HG03103 (cell line): ENCODE results near the gene SLC8A2.

Source experiments
- ATAC-seq: cut with Tn5 transposase; IDR thresholded peaks from one replicate; pipeline ENCODE4 v1.9.1; 2021; ENCODE audit warnings: low read depth; ENCODE audit not compliant: unreplicated experiment

The SLC8A2 gene

DNA sequence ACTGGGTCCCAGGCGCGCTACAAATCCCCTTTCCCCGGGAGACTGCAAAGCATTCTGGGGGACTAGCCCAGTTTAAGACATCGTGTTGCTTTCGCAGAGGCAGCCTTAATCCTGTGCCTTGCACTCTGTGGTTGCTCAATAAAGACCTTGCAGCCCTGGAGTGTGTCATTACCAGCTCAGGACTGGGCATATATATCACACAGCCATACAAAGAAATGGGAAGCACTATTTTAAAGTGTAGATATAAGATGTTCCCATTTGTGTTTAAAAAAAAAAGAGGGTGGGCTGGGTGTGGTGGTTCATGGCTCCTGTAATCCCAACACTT is 32.1 kb upstream of the SLC8A2 start:
- no peak for ATAC-seq

- ATAC-seq, result no peak
Observed at GRCh38 chr19:47503130-47503825, 31.6 kb upstream of the SLC8A2 start.

DNA sequence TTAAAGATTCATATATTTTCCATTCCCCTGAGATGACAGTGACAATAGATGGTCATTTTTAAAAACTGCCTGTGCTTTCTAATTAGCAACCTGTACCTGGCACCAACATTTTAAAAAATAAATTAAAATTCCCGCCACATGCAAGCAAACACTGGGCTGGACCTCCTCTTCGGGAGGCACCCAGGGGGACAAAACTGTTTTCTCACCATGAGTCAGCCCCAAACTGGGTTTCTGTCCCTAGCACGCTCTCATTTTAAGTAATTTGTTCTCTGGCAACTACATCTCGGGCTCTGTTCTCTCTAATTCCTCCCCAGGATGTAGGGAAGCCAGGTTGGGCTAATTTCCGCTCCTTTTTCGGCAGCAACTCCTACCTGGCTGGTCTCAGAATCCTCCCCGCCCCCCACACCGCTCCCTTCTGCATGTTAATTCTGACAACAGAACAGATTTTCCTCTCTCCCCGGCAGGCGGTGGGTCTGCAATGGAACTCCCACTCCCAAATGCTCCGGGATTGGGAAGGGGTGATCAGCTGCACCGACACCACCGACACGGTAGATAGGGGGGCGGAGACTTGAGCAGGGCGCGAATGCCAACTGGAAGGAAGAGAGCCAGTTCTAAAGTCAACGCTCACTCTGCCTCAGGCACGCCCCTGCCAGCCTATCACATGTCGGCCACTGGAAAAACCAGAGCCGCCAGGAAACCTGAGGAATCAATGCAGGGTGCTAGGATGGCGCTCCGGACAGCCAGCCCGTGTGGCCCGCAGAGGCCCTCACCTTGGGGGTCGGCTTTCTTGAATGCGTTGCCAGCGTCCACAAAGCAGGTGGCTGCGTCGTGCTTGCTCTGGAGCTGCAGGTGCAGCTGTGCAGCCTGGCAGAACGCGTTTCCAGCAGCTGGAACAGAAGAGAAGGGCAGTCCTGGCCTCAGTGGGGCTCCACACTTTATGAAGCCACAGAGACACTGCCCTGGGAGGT is 28.5 kb upstream of the SLC8A2 start:
- no peak for ATAC-seq

DNA sequence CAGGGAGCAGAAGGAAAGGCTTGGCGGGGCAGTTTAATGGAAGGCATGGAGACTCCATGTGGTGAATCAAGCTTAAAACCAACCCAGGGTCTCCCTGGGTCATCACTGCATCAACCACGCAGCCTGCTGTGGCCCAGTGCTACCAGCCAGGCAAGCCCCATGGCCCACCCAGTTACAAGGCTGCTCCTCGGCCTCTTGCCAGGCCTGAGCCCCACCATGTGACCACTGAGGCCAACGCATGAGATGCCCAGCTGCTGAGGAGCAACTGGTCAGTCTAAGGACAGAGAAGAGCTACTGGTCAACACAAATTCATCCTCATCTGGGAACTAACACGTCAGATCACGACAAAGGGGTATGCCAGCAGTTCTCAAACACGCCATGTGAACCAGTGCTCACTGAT is 27.7 kb upstream of the SLC8A2 start:
- ATAC-seq, result no peak

- no peak for ATAC-seq
Observed at GRCh38 chr19:47498561-47498960, 26.9 kb upstream of the SLC8A2 start.

DNA sequence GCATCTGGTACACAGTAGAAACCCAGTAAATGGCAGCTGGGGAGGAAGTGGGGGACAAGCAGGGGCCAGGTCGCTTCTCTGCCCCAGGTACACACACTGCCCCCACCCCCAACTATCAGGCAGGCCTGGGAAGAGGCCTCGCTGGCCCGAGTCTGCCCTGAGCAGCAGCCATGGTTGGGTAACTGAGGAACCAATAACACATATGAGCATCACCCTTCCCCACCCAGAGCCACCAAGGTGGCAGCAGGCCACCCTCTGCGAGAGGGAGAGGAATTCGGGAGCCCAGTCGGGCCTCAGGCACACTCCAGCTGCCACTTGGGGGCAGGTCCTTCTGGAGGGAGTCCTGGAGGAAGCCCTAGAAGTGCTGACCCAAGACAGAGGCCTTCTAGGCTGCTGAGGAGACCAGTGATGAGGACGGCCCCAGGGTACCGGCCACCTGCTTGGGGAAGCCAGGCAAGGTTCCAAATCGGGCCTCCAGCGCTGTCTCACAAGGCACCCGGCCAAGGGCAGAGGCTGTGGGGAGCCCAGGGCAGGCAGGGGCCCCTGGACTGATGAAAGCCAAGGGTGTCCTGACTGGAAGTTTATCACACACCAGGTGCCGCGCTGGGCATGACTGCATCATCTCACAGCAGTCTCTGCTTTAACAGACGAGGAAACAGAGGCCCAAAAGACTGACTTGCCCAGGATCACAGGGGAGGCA is 26.3 kb upstream of the SLC8A2 start:
- no peak for ATAC-seq

GRCh38 chr19:47497050-47497766 is 25.5 kb upstream of the SLC8A2 start:
- no peak for ATAC-seq

DNA sequence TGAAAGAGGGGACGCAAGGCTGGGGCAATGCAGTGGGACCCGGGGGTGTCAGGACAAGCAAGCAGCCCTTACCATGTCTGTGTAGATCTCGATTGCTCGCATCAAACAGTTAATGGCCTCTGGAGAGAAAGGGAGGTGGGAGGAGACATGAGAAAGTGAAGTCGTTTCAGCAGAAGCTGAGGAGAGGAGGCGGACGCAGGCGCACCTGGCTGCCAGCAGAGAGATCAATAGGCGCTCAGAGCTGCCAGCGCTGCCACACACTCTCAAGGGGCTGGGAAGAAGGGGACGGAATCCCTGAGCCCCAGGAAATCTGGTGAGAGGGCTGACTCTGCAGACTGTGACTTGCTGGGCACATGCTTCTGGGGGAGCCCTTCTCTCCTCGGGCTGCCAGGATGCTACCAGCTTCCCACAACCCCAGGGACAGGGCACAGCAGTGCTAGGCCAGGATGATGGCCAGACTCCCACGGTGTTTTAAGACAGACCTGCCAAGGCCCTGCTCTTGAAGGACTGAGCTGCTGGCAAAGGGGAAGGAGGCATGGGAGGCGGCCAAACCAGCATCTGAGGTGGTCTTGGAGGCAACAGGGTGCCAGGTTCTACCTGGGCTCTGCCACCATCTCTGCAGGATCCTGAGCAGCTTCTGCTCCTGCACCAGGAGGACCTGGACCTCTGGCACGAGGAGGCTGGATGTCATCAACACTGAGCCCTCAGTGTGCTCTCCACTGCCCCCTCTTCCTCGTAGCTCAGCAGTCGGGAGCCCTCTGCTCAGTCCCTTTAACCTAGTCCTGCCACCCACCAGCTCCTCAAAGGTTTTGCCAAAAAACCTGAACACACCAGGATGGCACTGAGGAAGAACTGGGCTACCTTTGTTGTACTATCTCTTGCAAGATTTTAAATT is 24.0 kb upstream of the SLC8A2 start:
- ATAC-seq, result no peak

DNA sequence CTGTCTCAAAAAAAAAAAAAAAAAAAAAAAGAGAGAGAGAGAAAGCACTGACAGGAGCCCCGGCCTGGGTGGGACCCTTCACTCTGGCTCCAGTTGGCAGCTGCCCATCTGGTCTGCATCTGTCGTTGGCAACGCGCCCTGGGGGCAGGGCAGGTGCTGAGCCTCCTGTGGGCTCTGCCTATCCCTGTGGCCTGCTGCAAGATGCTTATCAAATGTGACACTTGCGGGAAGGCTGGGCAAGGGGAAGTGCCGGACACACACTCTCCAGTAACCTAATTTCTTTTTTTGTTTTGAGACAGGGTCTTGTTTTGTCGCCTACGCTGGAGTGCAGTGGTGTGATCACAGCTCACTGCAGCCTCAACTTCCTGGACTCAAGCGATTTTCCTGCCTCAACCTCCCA is 23.0 kb upstream of the SLC8A2 start:
- no peak for ATAC-seq

GRCh38 chr19:47494211-47494547 is 22.5 kb upstream of the SLC8A2 start:
- no peak for ATAC-seq

DNA sequence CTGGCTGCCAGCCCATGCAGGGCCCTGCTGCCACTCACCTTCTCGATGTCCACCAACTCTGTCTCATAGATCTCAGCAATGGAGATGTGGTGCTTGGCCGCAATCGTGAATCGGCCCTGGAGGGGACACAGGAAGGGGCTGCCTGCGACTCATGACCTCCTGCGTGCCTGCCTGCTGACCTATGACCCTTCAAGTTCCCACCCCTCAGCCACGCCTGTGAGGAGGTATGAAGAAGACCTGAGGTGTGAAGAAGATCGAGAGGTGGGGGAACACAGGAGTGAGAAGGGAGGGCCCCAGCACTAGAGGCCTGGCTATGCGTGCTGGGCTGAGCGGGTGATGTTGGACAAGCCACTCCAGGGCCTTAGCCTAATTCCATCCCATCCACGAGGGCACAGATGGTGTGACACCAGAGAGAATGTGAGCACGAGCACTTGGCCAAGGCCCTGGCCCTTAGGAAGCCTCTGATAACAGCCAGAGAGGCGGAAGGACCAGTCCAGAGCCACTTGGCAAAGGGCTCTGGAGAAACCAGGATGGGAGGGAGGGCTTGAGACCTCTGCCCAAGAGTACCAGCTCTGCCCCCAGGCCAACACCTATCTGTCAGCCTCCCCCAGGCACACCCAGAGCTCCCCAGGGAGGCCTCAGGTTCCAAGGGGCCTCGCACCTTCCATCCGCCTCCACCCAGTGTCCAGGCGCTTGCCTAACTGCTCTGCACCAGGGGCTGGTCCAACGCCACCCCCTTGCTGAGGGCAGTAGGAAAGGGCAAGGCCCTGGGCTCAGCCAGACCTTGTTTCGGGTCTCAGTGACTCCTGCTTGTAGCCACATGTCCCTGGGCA is 21.9 kb upstream of the SLC8A2 start:
- no peak for ATAC-seq

- ATAC-seq, result no peak
Observed at GRCh38 chr19:47492571-47493377, 21.1 kb upstream of the SLC8A2 start.

DNA sequence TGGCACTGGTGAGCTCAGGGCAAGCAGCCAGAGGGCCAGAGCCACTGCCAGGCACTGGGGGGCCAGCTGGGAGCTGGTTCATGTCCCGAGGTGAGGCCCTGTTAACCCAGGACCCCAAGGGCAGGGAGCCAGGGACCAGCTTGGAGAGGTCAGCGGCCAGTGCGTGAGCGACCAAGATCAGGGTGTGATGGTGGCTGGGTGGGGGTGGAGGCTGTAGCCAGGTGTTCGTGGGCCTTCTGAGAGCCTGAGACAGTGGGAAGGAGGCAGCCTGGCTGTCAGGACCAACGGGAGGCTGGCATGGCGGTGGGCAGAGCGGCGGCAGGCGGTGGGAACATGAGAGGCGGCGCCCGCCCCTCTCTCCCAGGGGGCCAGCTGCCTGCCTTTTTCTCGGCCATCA is 20.4 kb upstream of the SLC8A2 start:
- no peak for ATAC-seq

DNA sequence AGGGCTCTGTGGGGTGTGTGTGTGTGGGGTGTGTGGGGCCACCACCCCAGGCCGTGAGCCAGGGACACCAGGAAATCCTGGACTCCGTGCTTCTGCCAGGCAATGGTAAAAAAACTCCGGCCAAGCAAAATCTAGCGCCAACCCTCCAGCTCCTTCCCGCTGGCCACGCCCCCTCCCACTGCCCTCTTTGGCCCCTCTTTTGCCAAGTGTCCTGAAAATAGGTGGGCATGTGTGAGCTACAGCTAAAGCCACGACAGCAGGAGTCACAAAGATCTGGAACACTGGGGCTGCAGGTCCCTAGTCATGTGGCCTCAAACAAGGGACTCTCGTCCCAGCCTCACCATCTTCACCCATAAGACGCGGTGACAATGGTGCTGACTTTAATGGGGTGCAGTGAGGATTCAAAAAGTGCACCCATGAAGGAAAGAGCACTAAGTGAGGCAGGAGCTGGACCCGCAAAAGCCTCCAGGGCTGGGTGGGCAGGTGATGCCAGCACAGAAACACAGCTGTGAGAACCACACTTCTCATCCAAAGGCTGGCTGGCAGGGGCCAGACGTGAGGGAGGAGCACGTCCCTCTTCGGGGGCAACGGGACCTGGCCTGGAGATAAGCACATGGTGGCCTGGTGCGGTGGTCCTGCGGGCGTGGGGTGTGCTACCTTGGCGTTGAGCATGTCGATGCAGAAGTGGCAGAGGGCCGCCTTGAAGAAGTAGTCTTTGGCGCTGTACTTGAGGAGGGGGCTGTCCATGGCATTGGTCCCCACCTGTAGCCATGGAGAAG is 19.9 kb upstream of the SLC8A2 start:
- ATAC-seq, result no peak

GRCh38 chr19:47490847-47491246 is 19.2 kb upstream of the SLC8A2 start:
- no peak for ATAC-seq

DNA sequence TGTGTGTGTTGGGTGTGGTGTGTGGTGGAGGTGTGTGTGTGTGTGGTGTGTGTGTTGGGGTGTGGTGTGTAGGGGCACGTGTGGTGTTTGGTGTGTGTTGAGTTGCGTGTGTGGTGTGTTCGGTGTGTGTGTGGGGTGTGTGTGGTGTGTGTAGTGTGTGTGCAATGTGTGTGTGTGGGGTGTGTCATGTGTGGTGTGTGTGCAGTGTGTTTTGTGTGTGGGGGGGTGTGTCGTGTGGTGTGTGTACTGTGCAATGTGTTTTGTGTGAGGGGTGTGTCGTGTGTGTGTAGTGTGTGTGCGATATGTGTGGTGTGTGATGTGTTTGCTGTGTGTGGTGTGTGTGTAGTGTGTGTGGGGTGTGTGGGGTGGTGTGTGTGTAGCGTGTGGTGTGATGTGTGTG is 18.3 kb upstream of the SLC8A2 start:
- no peak for ATAC-seq

- no peak for ATAC-seq
Observed at GRCh38 chr19:47489072-47489914, 17.6 kb upstream of the SLC8A2 start.
